A549 treated with Mapracorat at 1 μM for 4 hours (cell line): Measurements from ENCODE around the gene CDCA7. TPM values are rescaled to one million over a fixed set of nuclear protein-coding genes. Genes with fewer than 3 reads are reported as not detected.

Experiments
- total RNA-seq: library from RNA; stranded (reverse); fragments of 200-300 nt; extraction: Qiagen RNA extraction; gene quantifications from 5 replicates; pipeline ENCODE4 v1.2.3, GENCODE V29; 2022

The CDCA7 gene
- total RNA-seq, result 39.8 to 49.4 TPM (median 48.3 TPM) in 5 replicates

GRCh38 chr2:173354582-173355131, at the start of gene CDCA7:
CDCA7 (plus strand) TSS chr2:173354872; CDS start chr2:173354964, 92 bp downstream.

